Mesothelial cell of epicardium (in vitro differentiated cells): ENCODE measurements around the gene ADARB2. TPM values are rescaled to one million over a fixed set of nuclear protein-coding genes. Genes with fewer than 3 reads are reported as not detected.

Source experiments
- DNase-seq, 2 experiments: peaks; one replicate each; pipeline ENCODE4 v3.0.0; 2021; ENCODE audit warnings: low spot score in 2 of 2; ENCODE audit not compliant: unreplicated experiment in 2 of 2
- H3K27ac Mint-ChIP-seq: 2 replicates; pipeline ENCODE4 v1.8.0; 2021; ENCODE audit warnings: mixed read lengths
- H3K27me3 Mint-ChIP-seq: 2 replicates; pipeline ENCODE4 v1.8.0; 2021; ENCODE audit warnings: low read depth, mixed read lengths
- H3K36me3 Mint-ChIP-seq: 2 replicates; pipeline ENCODE4 v1.8.0; 2021; ENCODE audit warnings: mixed read lengths
- H3K4me1 Mint-ChIP-seq: 2 replicates; pipeline ENCODE4 v1.8.0; 2021; ENCODE audit warnings: mixed read lengths
- H3K4me3 Mint-ChIP-seq: 2 replicates; pipeline ENCODE4 v1.8.0; 2021; ENCODE audit warnings: mild to moderate bottlenecking, moderate library complexity, mixed read lengths
- H3K9me3 Mint-ChIP-seq: 2 replicates; pipeline ENCODE4 v1.8.0; 2021; ENCODE audit warnings: mixed read lengths
- total RNA-seq: library from RNA; stranded (reverse); gene quantifications from 3 replicates; pipeline ENCODE4 v1.2.1, GENCODE V29; 2021
- TF ChIP-seq, protein P1 (sequence below): fragments of 200-600 bp; sonication (generic); IDR thresholded peaks from one replicate; pipeline ENCODE4 v1.5.0; 2021; ENCODE audit warnings: antibody characterized with exemption; ENCODE audit not compliant: unreplicated experiment

Gene ADARB2
- total RNA-seq, 1 donor from 2014 or later: 0.38 TPM

DNA sequence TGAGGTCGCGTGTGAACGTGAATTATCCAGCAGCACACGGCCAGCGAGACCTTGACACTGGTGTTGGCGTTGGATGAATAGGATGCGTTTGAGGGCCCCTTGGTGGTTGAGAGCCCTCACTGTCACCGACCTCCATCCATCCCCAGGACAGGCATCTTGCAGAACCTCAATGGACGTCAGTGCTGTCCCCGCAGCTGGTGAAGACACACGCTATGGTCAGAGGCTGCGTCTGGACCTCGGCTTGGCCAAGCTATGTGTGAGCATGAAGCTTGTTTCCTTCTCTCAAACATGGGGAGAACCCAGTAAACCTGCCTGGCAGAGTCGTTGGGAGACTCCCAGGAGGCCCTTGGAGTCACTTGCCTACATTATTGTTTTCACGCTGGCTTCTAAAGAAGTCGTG lies 229.2 kb downstream of the ADARB2 start:
- Mint-ChIP-seq H3K36me3 (no peaks in the 10 kb centered on the region), H3K9me3 (peaks cover 4% of the 10 kb centered on the region), H3K4me1 (peaks cover 4% of the 10 kb centered on the region), H3K27me3 (peaks cover 1% of the 10 kb centered on the region), H3K27ac (no peak overlapping the region), H3K4me3 (no peak overlapping the region)
- TF ChIP-seq, protein P1, sequence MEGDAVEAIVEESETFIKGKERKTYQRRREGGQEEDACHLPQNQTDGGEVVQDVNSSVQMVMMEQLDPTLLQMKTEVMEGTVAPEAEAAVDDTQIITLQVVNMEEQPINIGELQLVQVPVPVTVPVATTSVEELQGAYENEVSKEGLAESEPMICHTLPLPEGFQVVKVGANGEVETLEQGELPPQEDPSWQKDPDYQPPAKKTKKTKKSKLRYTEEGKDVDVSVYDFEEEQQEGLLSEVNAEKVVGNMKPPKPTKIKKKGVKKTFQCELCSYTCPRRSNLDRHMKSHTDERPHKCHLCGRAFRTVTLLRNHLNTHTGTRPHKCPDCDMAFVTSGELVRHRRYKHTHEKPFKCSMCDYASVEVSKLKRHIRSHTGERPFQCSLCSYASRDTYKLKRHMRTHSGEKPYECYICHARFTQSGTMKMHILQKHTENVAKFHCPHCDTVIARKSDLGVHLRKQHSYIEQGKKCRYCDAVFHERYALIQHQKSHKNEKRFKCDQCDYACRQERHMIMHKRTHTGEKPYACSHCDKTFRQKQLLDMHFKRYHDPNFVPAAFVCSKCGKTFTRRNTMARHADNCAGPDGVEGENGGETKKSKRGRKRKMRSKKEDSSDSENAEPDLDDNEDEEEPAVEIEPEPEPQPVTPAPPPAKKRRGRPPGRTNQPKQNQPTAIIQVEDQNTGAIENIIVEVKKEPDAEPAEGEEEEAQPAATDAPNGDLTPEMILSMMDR: no peak
- DNase-seq: no peak

DNA sequence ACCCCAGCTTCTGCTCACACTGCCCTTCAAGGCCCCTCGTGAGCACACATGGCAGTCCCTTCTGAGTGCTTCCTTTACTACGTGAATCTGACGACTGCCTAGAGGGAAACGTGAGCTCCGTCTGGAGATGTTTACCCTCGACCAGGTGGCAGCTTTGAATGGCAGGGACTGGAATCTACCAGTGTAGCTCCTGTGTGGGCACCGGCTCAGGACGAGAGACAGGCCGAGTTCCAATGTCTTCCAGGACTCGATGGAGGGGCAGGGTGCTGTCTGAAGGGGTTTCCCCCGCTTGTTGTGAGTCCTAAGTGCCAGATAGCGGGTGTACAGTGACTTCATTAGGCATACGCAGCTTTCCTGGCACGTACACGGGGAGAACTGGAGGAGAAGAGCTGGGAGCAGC lies 229.9 kb downstream of the ADARB2 start:
- TF ChIP-seq, protein P1: no peak
- peaks cover 4% of the 10 kb centered on the region for H3K4me1 Mint-ChIP-seq
- H3K36me3 Mint-ChIP-seq: no peaks in the 10 kb centered on the region
- no peak overlapping the region for H3K27ac Mint-ChIP-seq
- H3K4me3 Mint-ChIP-seq: no peak overlapping the region
- peaks cover 4% of the 10 kb centered on the region for H3K9me3 Mint-ChIP-seq
- no peak for DNase-seq
- peaks cover 1% of the 10 kb centered on the region for H3K27me3 Mint-ChIP-seq

DNA sequence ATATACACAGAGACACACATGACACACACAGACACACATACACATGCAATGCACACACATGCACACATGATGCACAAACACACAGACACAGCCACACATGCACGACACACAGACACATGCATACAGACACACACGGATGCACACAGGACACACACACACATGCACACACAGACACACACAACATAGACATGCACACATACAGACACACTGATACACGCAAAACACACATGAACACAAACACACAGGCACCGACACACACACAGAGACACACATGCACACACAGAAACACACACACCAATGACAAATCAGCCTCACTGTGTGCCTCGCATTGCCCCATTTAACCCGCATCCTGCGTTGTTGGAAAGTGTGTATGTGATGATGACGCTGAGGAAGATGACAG lies 232.4 kb downstream of the ADARB2 start:
- Mint-ChIP-seq H3K36me3 (no peaks in the 10 kb centered on the region), H3K9me3 (no peaks in the 10 kb centered on the region), H3K27ac (no peak overlapping the region), H3K4me3 (no peak overlapping the region), H3K4me1 (peaks cover 4% of the 10 kb centered on the region), H3K27me3 (no peaks in the 10 kb centered on the region)
- TF ChIP-seq, protein P1: no peak
- DNase-seq: no peak

DNA sequence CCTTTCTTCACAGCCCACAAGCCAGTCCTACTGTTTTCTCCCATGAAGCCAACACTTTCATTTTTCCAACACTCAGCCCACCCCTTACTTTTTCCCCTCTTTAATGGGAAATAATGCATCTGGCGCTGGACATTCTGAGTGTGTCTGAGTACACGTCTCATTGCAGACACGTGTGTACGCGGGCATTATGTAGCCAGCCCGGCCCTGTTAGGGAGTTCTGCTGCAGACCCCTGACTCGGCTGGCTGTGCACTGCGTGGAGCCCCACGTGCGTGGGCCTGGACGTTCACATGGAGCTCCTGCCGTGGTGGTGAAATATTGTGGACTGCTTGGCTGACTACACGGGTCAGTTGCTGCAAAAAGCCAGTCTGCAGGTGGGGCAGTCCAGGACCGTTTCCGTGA lies 233.0 kb downstream of the ADARB2 start:
- no peak for DNase-seq
- Mint-ChIP-seq H3K9me3 (no peaks in the 10 kb centered on the region), H3K27me3 (no peaks in the 10 kb centered on the region), H3K36me3 (no peaks in the 10 kb centered on the region), H3K4me3 (no peak overlapping the region), H3K27ac (no peak overlapping the region), H3K4me1 (peaks cover 4% of the 10 kb centered on the region)
- TF ChIP-seq, protein P1: no peak

DNA sequence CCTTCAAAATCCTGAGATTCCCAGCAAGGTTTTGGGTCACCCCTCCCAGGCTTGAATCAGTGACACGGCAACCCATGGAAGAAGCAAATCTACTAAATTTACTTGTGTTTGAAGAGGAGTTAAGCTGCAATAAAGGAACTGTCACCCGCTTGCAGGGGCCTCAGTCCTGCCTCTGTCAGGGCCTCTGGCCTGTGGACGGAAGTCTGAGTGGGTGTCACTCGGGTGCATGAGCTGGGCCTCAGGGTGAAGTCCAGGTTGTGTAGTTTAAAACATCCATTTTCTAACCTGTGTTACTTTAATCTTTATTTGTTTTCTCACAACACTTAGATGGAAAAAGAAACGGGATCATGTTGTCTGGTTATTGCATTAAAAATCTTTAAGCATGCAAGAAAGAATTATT lies 234.9 kb downstream of the ADARB2 start:
- peaks cover 4% of the 10 kb centered on the region for H3K4me1 Mint-ChIP-seq
- H3K9me3 Mint-ChIP-seq: no peaks in the 10 kb centered on the region
- TF ChIP-seq, protein P1: no peak
- H3K27me3 Mint-ChIP-seq: no peaks in the 10 kb centered on the region
- DNase-seq: no peak
- H3K36me3 Mint-ChIP-seq: no peaks in the 10 kb centered on the region
- H3K4me3 Mint-ChIP-seq: no peak overlapping the region
- no peak overlapping the region for H3K27ac Mint-ChIP-seq

DNA sequence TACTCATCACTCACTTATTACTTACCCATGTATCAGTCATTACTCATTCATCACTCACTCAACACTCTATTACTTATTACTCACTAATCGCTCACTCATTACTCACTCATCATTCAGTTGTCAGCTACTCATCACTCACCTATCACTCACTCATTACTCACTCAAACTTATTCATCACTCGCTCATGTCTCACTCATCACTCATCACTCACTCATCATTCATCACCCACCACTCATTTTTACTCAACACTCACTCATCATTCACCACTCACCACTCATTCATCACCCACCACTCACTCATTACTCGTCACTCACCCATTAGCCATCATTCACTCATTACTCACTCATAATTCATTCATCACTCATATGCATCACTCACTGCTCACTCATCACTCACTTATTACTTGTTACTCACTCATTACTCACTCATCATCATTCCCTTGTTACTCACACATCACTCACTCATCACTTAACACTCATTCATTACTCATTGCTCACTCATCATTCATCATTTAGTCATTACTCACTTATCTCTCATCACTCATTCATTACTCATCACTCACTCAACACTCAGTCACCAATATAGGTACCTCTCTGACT lies 237.9 kb downstream of the ADARB2 start:
- no peaks in the 10 kb centered on the region for H3K4me1 Mint-ChIP-seq
- no peak overlapping the region for H3K27ac Mint-ChIP-seq
- TF ChIP-seq, protein P1: no peak
- no peaks in the 10 kb centered on the region for H3K9me3 Mint-ChIP-seq
- DNase-seq: no peak
- H3K36me3 Mint-ChIP-seq: no peaks in the 10 kb centered on the region
- no peaks in the 10 kb centered on the region for H3K27me3 Mint-ChIP-seq
- H3K4me3 Mint-ChIP-seq: no peak overlapping the region
